Panc1 (cell line): ENCODE data around the gene JAML. TPM values are rescaled to one million over a fixed set of nuclear protein-coding genes. Genes with fewer than 3 reads are reported as not detected.

ENCODE experiments used
- ATAC-seq: fragments of 200-7000 bp; cut with Tn5 transposase; 2 replicates; pipeline ENCODE4 v1.9.1; 2020; ENCODE audit warnings: mild to moderate bottlenecking, moderate library complexity
- BruUV-seq: library from RNA; stranded (reverse); fragments of 400-500 nt; replicated peaks from 2 replicates; lab custom pipeline; 2021; lab: Mats Ljungman, UMichigan
- CTCF ChIA-PET: fragments of 300-600 bp; sonication (Branson Sonifier 250); formaldehyde crosslinking; loops from one replicate; lab custom pipeline; 2022; ENCODE audit warnings: antibody characterized with exemption; lab: Charles Lee
- POLR2A ChIA-PET: fragments of 300-600 bp; sonication (Branson Sonifier 250); formaldehyde crosslinking; loops from one replicate; lab custom pipeline; 2022; ENCODE audit warnings: antibody characterized with exemption; lab: Charles Lee
- DNase-seq: peaks from one replicate; pipeline ENCODE4 v3.0.0-alpha.2; 2010; ENCODE audit warnings: low read depth, low spot score
- H3K27ac ChIP-seq: 2 replicates; pipeline ENCODE4 v1.5.1; 2011; ENCODE audit warnings: mild to moderate bottlenecking, low read length, inconsistent platforms
- H3K27me3 ChIP-seq: fragments of 200-500 bp; sonication (Bioruptor generic); 2 replicates; pipeline ENCODE4 v1.6.0; 2014; ENCODE audit warnings: low read length, inconsistent platforms; ENCODE audit not compliant: control insufficient read depth, insufficient read depth
- H3K36me3 ChIP-seq: fragments of 200-500 bp; sonication (Bioruptor generic); 2 replicates; pipeline ENCODE4 v1.5.1; 2014; ENCODE audit warnings: inconsistent platforms, mild to moderate bottlenecking, low read length, moderate library complexity; ENCODE audit not compliant: control insufficient read depth, insufficient read depth
- H3K4me1 ChIP-seq: 2 replicates; pipeline ENCODE4 v1.5.1; 2011; ENCODE audit warnings: inconsistent platforms, mild to moderate bottlenecking, low read length, moderate library complexity; ENCODE audit not compliant: control insufficient read depth, insufficient read depth
- H3K4me3 ChIP-seq, 2 experiments: 2 replicates each; pipeline ENCODE4 v1.5.1; 2011 to 2012; ENCODE audit warnings: low read depth in 2 of 2, low read length in 2 of 2, mild to moderate bottlenecking in 2 of 2, inconsistent platforms in 1 of 2, moderate library complexity in 1 of 2
- H3K9me3 ChIP-seq: fragments of 200-500 bp; sonication (Bioruptor generic); 2 replicates; pipeline ENCODE4 v1.5.1; 2014; ENCODE audit warnings: low read depth, mild to moderate bottlenecking, inconsistent platforms, low read length, moderate library complexity; ENCODE audit not compliant: control insufficient read depth, insufficient read depth
- CTCF ChIP-seq: fragments of 450-650 bp; IDR thresholded peaks from 2 replicates; pipeline ENCODE4 v1.5.1; 2017; ENCODE audit warnings: mild to moderate bottlenecking
- POLR2AphosphoS5 ChIP-seq: IDR thresholded peaks from 2 replicates; pipeline ENCODE4 v1.6.1; 2012; ENCODE audit warnings: mild to moderate bottlenecking, low read depth, low read length, moderate library complexity
- REST ChIP-seq, 2 experiments: IDR thresholded peaks; 2 replicates each; pipeline ENCODE4 v1.6.1; 2011 to 2012; ENCODE audit warnings: low read depth in 2 of 2, control low read depth in 1 of 2, low read length in 1 of 2, mild to moderate bottlenecking in 1 of 2, moderate library complexity in 1 of 2; ENCODE audit not compliant: insufficient read depth in 1 of 2
- SIN3A ChIP-seq: IDR thresholded peaks from 2 replicates; pipeline ENCODE4 v1.6.1; 2012; ENCODE audit warnings: low read depth, mild to moderate bottlenecking, low read length, moderate library complexity, borderline replicate concordance; ENCODE audit not compliant: insufficient read depth
- TCF7L2 ChIP-seq: IDR thresholded peaks from 2 replicates; pipeline ENCODE4 v1.6.1; 2011; ENCODE audit warnings: mild to moderate bottlenecking, low read depth, low read length, inconsistent platforms
- in situ Hi-C: cut with HindIII; loops from 2 replicates; pipeline ENCODE4 v1.10.0; 2016; ENCODE audit warnings: low sequenced_read_pairs, low pct_unique_long_range_greater_than_20kb
- intact Hi-C: fragments of 100-400 bp; cut with micrococcal nuclease; formaldehyde crosslinking; loops from one replicate; pipeline ENCODE4 v1.10.0; 2022; ENCODE audit not compliant: unreplicated experiment
- total RNA-seq: library from RNA; stranded (reverse); gene quantifications from one replicate; pipeline ENCODE4 v1.2.1, GENCODE V29; 2021; ENCODE audit not compliant: unreplicated experiment

Gene JAML
- total RNA-seq, 1 experiment from 2014 or later, result 0.39 TPM

- intact Hi-C loops, result no loop called here
- POLR2A ChIA-PET, result no interaction called here
- Histone ChIP-seq H3K27ac (no peak overlapping the region), H3K4me3 (no peak overlapping the region), H3K36me3 (no peaks in the 10 kb centered on the region), H3K27me3 (peaks cover 29% of the 10 kb centered on the region), H3K4me1 (no peaks in the 10 kb centered on the region), H3K9me3 (no peaks in the 10 kb centered on the region)
- TF ChIP-seq CTCF (no peak), SIN3A (no peak), TCF7L2 (no peak), POLR2AphosphoS5 (no peak), REST (IDR thresholded peaks at IDR 0.05; ENCODE audit: insufficient read depth in 1 of 2, low read depth in 2 of 2, low read length in 1 of 2) (no peak)
- DNase-seq, result no peak
- ATAC-seq, result no peak
- in situ Hi-C loops, result no loop called here
- CTCF ChIA-PET, result interaction anchor here (1.3 kb wide), 1 partner anchor 9 kb away, joined by 4 read pairs; no protein-coding TSS in a partner anchor
- BruUV-seq, result no TSS peak
Observed at GRCh38 chr11:118146554-118146953, 78.3 kb downstream of the JAML start.

GRCh38 chr11:118145285-118146227 lies 79.3 kb downstream of the JAML start:
- in situ Hi-C loops (no loop called here), intact Hi-C loops (no loop called here)
- POLR2A ChIA-PET, result interaction anchor here (0.5 kb wide), 1 partner anchor 258 kb away, joined by 3 read pairs; no protein-coding TSS in a partner anchor

More at GRCh38 chr11:118145285-118146227, 79.3 kb downstream of the JAML start:
- H3K27me3 ChIP-seq, result peaks cover 31% of the 10 kb centered on the region
- peak; percentile 50 for DNase-seq
- BruUV-seq, result no TSS peak
- peak; percentile 95 for ATAC-seq
- H3K27ac ChIP-seq, result no peak overlapping the region
- no peaks in the 10 kb centered on the region for H3K36me3 ChIP-seq
- H3K4me3 ChIP-seq, result peak overlapping the region; percentile 60 to 66
- no peaks in the 10 kb centered on the region for H3K9me3 ChIP-seq
- peak; percentile 93 for TF ChIP-seq CTCF
- TF ChIP-seq REST (IDR thresholded peaks at IDR 0.05; ENCODE audit: insufficient read depth in 1 of 2, low read depth in 2 of 2, low read length in 1 of 2), result no peak; a peak in 1 of 4 replicates
- peak; percentile 65; the same call in 1 of the 2 replicates for TF ChIP-seq SIN3A
- no peak for TF ChIP-seq TCF7L2
- CTCF ChIA-PET, result interaction anchor here (1.3 kb wide), 1 partner anchor 10 kb away, joined by 4 read pairs; no protein-coding TSS in a partner anchor
- no peaks in the 10 kb centered on the region for H3K4me1 ChIP-seq
